GM12878 (cell line): ENCODE measurements around the gene DNAJA1. TPM values are rescaled to one million over a fixed set of nuclear protein-coding genes. Genes with fewer than 3 reads are reported as not detected.

ENCODE experiments used
- ATAC-seq: fragments of 200-7000 bp; cut with Tn5 transposase; 3 replicates; pipeline ENCODE4 v1.9.1; 2020; ENCODE audit warnings: mild to moderate bottlenecking, moderate library complexity
- BruUV-seq: library from RNA; stranded (reverse); fragments of 400-500 nt; replicated peaks from 2 replicates; lab custom pipeline; 2021; lab: Mats Ljungman, UMichigan
- CTCF ChIA-PET: fragments of 300-600 bp; sonication (Branson Sonifier 250); formaldehyde crosslinking; extraction: SDS; loops from one replicate; lab custom pipeline; 2021; ENCODE audit warnings: inconsistent platforms; lab: Yijun Ruan, JAX
- POLR2A ChIA-PET: fragments of 350-600 bp; formaldehyde crosslinking; extraction: SDS; loops from one replicate; lab custom pipeline; 2021; ENCODE audit warnings: inconsistent platforms; lab: Charles Lee
- RAD21 ChIA-PET: fragments of 300-600 bp; sonication (Branson Sonifier 250); formaldehyde crosslinking; loops from one replicate; lab custom pipeline; 2023; ENCODE audit warnings: antibody characterized with exemption; ENCODE audit not compliant: unreplicated experiment; lab: Charles Lee
- SMC1A ChIA-PET: fragments of 300-600 bp; sonication (Branson Sonifier 250); formaldehyde crosslinking; loops from one replicate; lab custom pipeline; 2023; ENCODE audit not compliant: unreplicated experiment, uncharacterized antibody; lab: Charles Lee
- DNase-seq: peaks from one replicate; pipeline ENCODE4 v3.0.0-alpha.2; 2011; ENCODE audit warnings: low read depth, low spot score
- FAIRE-seq: peaks from 3 replicates; lab custom pipeline; 2011; peaks lifted over from hg19 to GRCh38; lab: Jason Lieb, UNC
- H2AFZ ChIP-seq: 2 replicates; pipeline ENCODE4 v1.6.0; 2011; ENCODE audit warnings: low read depth, low read length, control low read depth; ENCODE audit not compliant: control insufficient read depth
- H3K27ac ChIP-seq: 2 replicates; pipeline ENCODE4 v1.5.1; 2011; ENCODE audit warnings: control low read depth; ENCODE audit not compliant: control insufficient read depth, insufficient read depth
- H3K27me3 ChIP-seq, 2 experiments: replicated peaks in 1 of 2; 2 replicates each; pipeline versions ENCODE4 v1.6.0 to v1.6.1; 2011; ENCODE audit warnings: low read length in 1 of 2; ENCODE audit not compliant: control insufficient read depth in 2 of 2, insufficient read depth in 2 of 2
- H3K36me3 ChIP-seq, 2 experiments: 2 replicates each; pipeline ENCODE4 v1.5.1; 2011; ENCODE audit warnings: low read length in 1 of 2; ENCODE audit not compliant: control insufficient read depth in 2 of 2, insufficient read depth in 2 of 2
- H3K4me1 ChIP-seq: 2 replicates; pipeline ENCODE4 v1.6.1; 2011; ENCODE audit warnings: mild to moderate bottlenecking, low read length, moderate library complexity, mixed read lengths; ENCODE audit not compliant: control insufficient read depth, insufficient read depth
- H3K4me2 ChIP-seq: 2 replicates; pipeline ENCODE4 v1.6.0; 2011; ENCODE audit warnings: control low read depth; ENCODE audit not compliant: control insufficient read depth, insufficient read depth
- H3K4me3 ChIP-seq: fragments of 200-600 bp; sonication (generic); 2 replicates; pipeline ENCODE4 v1.5.1; 2016
- H3K79me2 ChIP-seq: 2 replicates; pipeline ENCODE4 v1.6.0; 2011; ENCODE audit warnings: low read length; ENCODE audit not compliant: control insufficient read depth, insufficient read depth
- H3K9ac ChIP-seq: 2 replicates; pipeline ENCODE4 v1.8.0; 2011; ENCODE audit warnings: low read length, control low read depth, mixed read lengths; ENCODE audit not compliant: control insufficient read depth, insufficient read depth
- H3K9me3 ChIP-seq: replicated peaks from 3 replicates; pipeline ENCODE4 v1.5.1; 2011; ENCODE audit warnings: mild to moderate bottlenecking, low read length; ENCODE audit not compliant: control insufficient read depth, insufficient read depth
- H4K20me1 ChIP-seq: 2 replicates; pipeline ENCODE4 v1.6.0; 2011; ENCODE audit not compliant: control insufficient read depth, insufficient read depth
- CREB1 ChIP-seq: IDR thresholded peaks from 2 replicates; pipeline ENCODE4 v1.6.1; 2012; ENCODE audit warnings: low read depth, mild to moderate bottlenecking, inconsistent platforms
- CREM ChIP-seq: IDR thresholded peaks from 2 replicates; pipeline ENCODE4 v1.6.1; 2014; ENCODE audit warnings: antibody characterized with exemption, low read depth
- EED ChIP-seq: sonication (generic); IDR thresholded peaks from 2 replicates; pipeline ENCODE4 v1.6.1; 2016; ENCODE audit warnings: antibody characterized with exemption, low read depth
- FOXM1 ChIP-seq: IDR thresholded peaks from 2 replicates; pipeline ENCODE4 v1.6.1; 2012; ENCODE audit warnings: low read depth, mild to moderate bottlenecking, inconsistent platforms, low read length, moderate library complexity
- HDGF ChIP-seq: fragments of 450-650 bp; IDR thresholded peaks from 2 replicates; pipeline ENCODE4 v1.6.1; 2016; ENCODE audit warnings: antibody characterized with exemption
- NFIC ChIP-seq: IDR thresholded peaks from 2 replicates; pipeline ENCODE4 v1.6.1; 2012; ENCODE audit warnings: low read depth, mild to moderate bottlenecking, inconsistent platforms, low read length, moderate library complexity
- NFXL1 ChIP-seq: fragments of 450-650 bp; IDR thresholded peaks from 2 replicates; pipeline ENCODE4 v1.6.1; 2017; ENCODE audit warnings: antibody characterized with exemption, mild to moderate bottlenecking, borderline replicate concordance
- NR2C2 ChIP-seq: IDR thresholded peaks from 2 replicates; pipeline ENCODE4 v1.6.1; 2011; ENCODE audit warnings: borderline replicate concordance, low read depth; ENCODE audit not compliant: control insufficient read depth, insufficient read length
- POLR2AphosphoS2 ChIP-seq: IDR thresholded peaks from 2 replicates; pipeline ENCODE4 v1.6.1; 2011; ENCODE audit warnings: low read depth, mild to moderate bottlenecking, low read length, improper control_type of control experiment, moderate library complexity
- RBBP5 ChIP-seq: fragments of 200-600 bp; sonication (generic); conservative IDR thresholded peaks from 2 replicates; pipeline ENCODE4 v1.6.1; 2016
- STAT1 ChIP-seq: fragments of 450-650 bp; conservative IDR thresholded peaks from 2 replicates; pipeline ENCODE4 v1.6.1; 2014; ENCODE audit warnings: antibody characterized with exemption, mild to moderate bottlenecking
- ZNF207 ChIP-seq: fragments of 450-650 bp; IDR thresholded peaks from 2 replicates; pipeline ENCODE4 v1.6.1; 2014; ENCODE audit warnings: antibody characterized with exemption, mild to moderate bottlenecking, borderline replicate concordance
- ZNF622 ChIP-seq: fragments of 450-650 bp; IDR thresholded peaks from 2 replicates; pipeline ENCODE4 v1.6.1; 2017; ENCODE audit warnings: mild to moderate bottlenecking, inconsistent platforms
- WGBS: methylation state at CpG from one replicate; pipeline ENCODE4 v1.1.6; 2016; ENCODE audit warnings: low lambda C conversion rate; ENCODE audit not compliant: insufficient replicate concordance, insufficient coverage; ENCODE audit errors: missing lambda C conversion rate; 5-methylcytosine and 5-hydroxymethylcytosine counted together
- in situ Hi-C: fragments of 300-500 bp; cut with MboI; formaldehyde crosslinking; loops from 9 replicates; pipeline ENCODE4 v1.14.3; 2018; ENCODE audit warnings: mixed read lengths
- intact Hi-C: fragments of 100-400 bp; cut with micrococcal nuclease; formaldehyde crosslinking; loops from one replicate; pipeline ENCODE4 v1.14.2; 2022; ENCODE audit not compliant: unreplicated experiment
- polyA plus RNA-seq, 11 experiments: library from polyadenylated mRNA; depleted of rRNA in 4 of 11; unstranded in 6 of 11; stranded (reverse) in 5 of 11; fragments of >200 nt; fragmentation: Nextera tagmentation in 4 of 11; fragmentation: Illumina TruSeq in 1 of 11; extraction: Ambion mirVana in 4 of 11; extraction: Trizol in 1 of 11; gene quantifications; 1 replicate in 1 of 11; 2 replicates in 10 of 11; pipeline versions ENCODE4 v1.2.1 to v1.2.3, GENCODE V29; 2011 to 2016; ENCODE audit warnings: inconsistent platforms in 2 of 11, missing spikeins in 2 of 11, low read depth in 1 of 11
- total RNA-seq, 4 experiments: library from RNA; depleted of rRNA in 3 of 4; stranded (reverse); fragments of >200 nt in 3 of 4; fragmentation: Illumina TruSeq in 1 of 4; extraction: Trizol in 1 of 4; gene quantifications; 2 replicates each; pipeline versions ENCODE4 v1.2.1 to v1.2.3, GENCODE V29; 2013 to 2021
- TF ChIP-seq, protein P1 (sequence below): fragments of 450-650 bp; IDR thresholded peaks from 2 replicates; pipeline ENCODE4 v1.6.1; 2017; ENCODE audit warnings: antibody characterized with exemption, mild to moderate bottlenecking, moderate library complexity
- TF ChIP-seq, protein P2 (sequence below): fragments of 150-350 bp; IDR thresholded peaks from 2 replicates; pipeline ENCODE4 v1.6.1; 2016; ENCODE audit warnings: low read depth, low read length
- TF ChIP-seq, protein P3 (sequence below), 3 experiments: IDR thresholded peaks in 2 of 3; conservative IDR thresholded peaks in 1 of 3; 2 replicates each; pipeline ENCODE4 v1.5.1; 2011; ENCODE audit warnings: low read depth in 3 of 3, low read length in 3 of 3, mild to moderate bottlenecking in 3 of 3, control low read depth in 2 of 3, moderate library complexity in 2 of 3, inconsistent platforms in 1 of 3, mixed read lengths in 1 of 3; ENCODE audit not compliant: control insufficient read depth in 2 of 3, insufficient read depth in 1 of 3; ENCODE audit errors: extremely low read depth in 1 of 3

The DNAJA1 gene
- total and polyA plus RNA-seq, 10 of the 15 experiments (the other 5 are each of a cell fraction or from before 2014, with no cell fraction given) = 69.7 to 206 (median 146) TPM

DNA sequence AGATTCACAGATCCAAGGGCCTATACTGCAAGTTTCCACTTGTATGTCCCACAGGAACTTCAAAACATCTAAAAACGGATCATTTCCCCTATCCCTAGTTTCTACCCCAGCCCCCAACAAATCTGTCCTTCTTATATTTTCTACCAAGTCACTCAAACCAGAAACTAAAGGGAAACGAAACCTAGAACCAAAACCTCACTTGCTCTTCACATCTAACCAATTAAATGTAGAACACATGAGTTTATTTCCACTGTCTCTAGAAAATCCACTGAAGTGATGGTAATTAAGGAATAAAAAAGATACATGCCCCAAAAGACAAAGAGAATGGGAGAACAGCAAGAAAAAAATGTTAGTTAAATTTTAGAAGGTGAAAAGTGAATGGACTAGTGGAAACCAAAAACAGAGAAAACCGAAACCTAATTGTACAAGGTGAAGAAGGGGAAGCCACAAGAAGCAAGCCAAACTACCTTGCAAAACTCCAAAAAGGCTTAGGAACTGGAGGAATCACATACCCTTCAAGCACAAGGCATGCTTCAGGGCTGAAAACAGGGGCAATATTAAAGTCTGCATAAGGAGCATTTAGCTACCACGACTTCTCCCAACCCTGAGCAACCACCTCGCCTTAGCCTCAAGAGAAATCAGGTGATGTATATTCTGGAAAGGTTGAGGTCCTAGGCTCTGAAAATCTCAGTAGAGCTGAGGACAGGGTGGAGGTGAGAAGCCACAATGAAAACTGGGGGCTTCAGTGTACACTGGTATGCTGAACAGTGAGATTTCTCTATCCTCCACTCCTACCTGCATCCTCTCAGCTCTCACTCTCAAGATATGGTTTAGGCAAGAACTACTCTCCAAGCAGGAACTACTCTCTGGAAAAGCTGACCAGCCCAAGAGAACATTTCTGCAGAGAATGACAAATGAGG lies 40.3 kb downstream of the DNAJA1 start (continued):
- TF ChIP-seq ZNF622 (no peak), CREM (no peak), FOXM1 (no peak), ZNF207 (no peak), NFXL1 (no peak), POLR2AphosphoS2 (no peak), RBBP5 (no peak), CREB1 (no peak), STAT1 (no peak)
- TF ChIP-seq, protein P1, sequence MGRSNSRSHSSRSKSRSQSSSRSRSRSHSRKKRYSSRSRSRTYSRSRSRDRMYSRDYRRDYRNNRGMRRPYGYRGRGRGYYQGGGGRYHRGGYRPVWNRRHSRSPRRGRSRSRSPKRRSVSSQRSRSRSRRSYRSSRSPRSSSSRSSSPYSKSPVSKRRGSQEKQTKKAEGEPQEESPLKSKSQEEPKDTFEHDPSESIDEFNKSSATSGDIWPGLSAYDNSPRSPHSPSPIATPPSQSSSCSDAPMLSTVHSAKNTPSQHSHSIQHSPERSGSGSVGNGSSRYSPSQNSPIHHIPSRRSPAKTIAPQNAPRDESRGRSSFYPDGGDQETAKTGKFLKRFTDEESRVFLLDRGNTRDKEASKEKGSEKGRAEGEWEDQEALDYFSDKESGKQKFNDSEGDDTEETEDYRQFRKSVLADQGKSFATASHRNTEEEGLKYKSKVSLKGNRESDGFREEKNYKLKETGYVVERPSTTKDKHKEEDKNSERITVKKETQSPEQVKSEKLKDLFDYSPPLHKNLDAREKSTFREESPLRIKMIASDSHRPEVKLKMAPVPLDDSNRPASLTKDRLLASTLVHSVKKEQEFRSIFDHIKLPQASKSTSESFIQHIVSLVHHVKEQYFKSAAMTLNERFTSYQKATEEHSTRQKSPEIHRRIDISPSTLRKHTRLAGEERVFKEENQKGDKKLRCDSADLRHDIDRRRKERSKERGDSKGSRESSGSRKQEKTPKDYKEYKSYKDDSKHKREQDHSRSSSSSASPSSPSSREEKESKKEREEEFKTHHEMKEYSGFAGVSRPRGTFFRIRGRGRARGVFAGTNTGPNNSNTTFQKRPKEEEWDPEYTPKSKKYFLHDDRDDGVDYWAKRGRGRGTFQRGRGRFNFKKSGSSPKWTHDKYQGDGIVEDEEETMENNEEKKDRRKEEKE = no peak

DNA sequence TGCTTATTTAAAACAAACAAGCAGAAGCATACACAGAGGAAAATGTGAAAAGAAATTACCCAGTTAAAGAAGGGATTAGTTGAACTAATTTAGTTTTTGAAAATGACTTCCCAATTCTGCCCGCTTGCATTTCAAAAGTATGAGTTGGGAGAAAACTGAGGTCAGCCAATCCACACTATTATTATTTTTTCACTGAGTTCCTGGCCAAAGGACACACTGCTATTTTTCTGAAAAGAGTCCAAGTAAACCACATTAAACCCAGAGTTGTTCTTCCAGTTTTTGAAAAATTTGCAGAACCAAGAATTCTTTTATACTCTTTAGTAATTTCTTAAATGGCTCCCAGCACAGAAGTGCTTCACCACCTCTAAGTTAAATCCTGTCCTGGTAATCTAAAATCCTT lies 43.9 kb downstream of the DNAJA1 start:
- H3K79me2 ChIP-seq = peaks cover 5% of the 10 kb centered on the region
- ChIA-PET SMC1A (no interaction called here), POLR2A (no interaction called here), RAD21 (no interaction called here), CTCF (no interaction called here)
- DNase-seq = no peak
- no peak overlapping the region for H2AFZ ChIP-seq
- 95% methylated on average over 1 of the region's 1 CpG for WGBS
- no peak overlapping the region for H3K4me3 ChIP-seq
- BruUV-seq = no TSS peak
- in situ Hi-C loops (no loop called here), intact Hi-C loops (no loop called here)
- peaks cover 15% of the 10 kb centered on the region for H3K4me1 ChIP-seq
- ATAC-seq = no peak
- no peaks in the 10 kb centered on the region for H3K27me3 ChIP-seq
- FAIRE-seq = no peak
- no peak overlapping the region for H3K9ac ChIP-seq
- peaks cover 0 to 13% of the 10 kb centered on the region in 2 experiments for H3K36me3 ChIP-seq
- no peaks in the 10 kb centered on the region for H4K20me1 ChIP-seq
- H3K9me3 ChIP-seq = no peaks in the 10 kb centered on the region
- H3K27ac ChIP-seq = no peak overlapping the region
- no peak overlapping the region for H3K4me2 ChIP-seq
- TF ChIP-seq HDGF = no peak
- TF ChIP-seq NR2C2 = no peak
- TF ChIP-seq EED = no peak
- no peak for TF ChIP-seq NFIC
- TF ChIP-seq, protein P2, sequence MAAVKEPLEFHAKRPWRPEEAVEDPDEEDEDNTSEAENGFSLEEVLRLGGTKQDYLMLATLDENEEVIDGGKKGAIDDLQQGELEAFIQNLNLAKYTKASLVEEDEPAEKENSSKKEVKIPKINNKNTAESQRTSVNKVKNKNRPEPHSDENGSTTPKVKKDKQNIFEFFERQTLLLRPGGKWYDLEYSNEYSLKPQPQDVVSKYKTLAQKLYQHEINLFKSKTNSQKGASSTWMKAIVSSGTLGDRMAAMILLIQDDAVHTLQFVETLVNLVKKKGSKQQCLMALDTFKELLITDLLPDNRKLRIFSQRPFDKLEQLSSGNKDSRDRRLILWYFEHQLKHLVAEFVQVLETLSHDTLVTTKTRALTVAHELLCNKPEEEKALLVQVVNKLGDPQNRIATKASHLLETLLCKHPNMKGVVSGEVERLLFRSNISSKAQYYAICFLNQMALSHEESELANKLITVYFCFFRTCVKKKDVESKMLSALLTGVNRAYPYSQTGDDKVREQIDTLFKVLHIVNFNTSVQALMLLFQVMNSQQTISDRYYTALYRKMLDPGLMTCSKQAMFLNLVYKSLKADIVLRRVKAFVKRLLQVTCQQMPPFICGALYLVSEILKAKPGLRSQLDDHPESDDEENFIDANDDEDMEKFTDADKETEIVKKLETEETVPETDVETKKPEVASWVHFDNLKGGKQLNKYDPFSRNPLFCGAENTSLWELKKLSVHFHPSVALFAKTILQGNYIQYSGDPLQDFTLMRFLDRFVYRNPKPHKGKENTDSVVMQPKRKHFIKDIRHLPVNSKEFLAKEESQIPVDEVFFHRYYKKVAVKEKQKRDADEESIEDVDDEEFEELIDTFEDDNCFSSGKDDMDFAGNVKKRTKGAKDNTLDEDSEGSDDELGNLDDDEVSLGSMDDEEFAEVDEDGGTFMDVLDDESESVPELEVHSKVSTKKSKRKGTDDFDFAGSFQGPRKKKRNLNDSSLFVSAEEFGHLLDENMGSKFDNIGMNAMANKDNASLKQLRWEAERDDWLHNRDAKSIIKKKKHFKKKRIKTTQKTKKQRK = no peak
- TF ChIP-seq, protein P3, sequence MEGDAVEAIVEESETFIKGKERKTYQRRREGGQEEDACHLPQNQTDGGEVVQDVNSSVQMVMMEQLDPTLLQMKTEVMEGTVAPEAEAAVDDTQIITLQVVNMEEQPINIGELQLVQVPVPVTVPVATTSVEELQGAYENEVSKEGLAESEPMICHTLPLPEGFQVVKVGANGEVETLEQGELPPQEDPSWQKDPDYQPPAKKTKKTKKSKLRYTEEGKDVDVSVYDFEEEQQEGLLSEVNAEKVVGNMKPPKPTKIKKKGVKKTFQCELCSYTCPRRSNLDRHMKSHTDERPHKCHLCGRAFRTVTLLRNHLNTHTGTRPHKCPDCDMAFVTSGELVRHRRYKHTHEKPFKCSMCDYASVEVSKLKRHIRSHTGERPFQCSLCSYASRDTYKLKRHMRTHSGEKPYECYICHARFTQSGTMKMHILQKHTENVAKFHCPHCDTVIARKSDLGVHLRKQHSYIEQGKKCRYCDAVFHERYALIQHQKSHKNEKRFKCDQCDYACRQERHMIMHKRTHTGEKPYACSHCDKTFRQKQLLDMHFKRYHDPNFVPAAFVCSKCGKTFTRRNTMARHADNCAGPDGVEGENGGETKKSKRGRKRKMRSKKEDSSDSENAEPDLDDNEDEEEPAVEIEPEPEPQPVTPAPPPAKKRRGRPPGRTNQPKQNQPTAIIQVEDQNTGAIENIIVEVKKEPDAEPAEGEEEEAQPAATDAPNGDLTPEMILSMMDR (IDR thresholded peaks at IDR 0.05 in 2 of 3, conservative IDR thresholded peaks at IDR 0.05 in 1 of 3; ENCODE audit: control insufficient read depth in 2 of 3, extremely low read depth in 1 of 3, insufficient read depth in 1 of 3, low read depth in 3 of 3, low read length in 3 of 3) = no peak
